DOHH2 (cell line): ENCODE data around the gene PRCC.

Experiments
- CTCF ChIP-seq: fragments of 200-600 bp; sonication (generic); IDR thresholded peaks from one replicate; pipeline ENCODE4 v1.5.1; 2014; ENCODE audit warnings: antibody characterized with exemption, mild to moderate bottlenecking, low read depth, low read length; ENCODE audit not compliant: poor library complexity, severe bottlenecking
- EZH2phosphoT487 ChIP-seq: fragments of 200-600 bp; sonication (generic); IDR thresholded peaks from 2 replicates; pipeline ENCODE4 v1.6.1; 2017; ENCODE audit warnings: borderline replicate concordance, mild to moderate bottlenecking, antibody characterized with exemption, low read length, moderate library complexity, mixed read lengths

- TF ChIP-seq CTCF (no peak), EZH2phosphoT487 (no peak)
Measured at GRCh38 chr1:156776942-156777341, 9.6 kb downstream of the PRCC start.
